ENCODE measurements around the gene MOCS1.
"Not testable (repeated sequence)": the region's sequence is repeated elsewhere in the genome, so short reads cannot be mapped to it uniquely, and the experiment has no call there.

MOCS1 gene

DNA sequence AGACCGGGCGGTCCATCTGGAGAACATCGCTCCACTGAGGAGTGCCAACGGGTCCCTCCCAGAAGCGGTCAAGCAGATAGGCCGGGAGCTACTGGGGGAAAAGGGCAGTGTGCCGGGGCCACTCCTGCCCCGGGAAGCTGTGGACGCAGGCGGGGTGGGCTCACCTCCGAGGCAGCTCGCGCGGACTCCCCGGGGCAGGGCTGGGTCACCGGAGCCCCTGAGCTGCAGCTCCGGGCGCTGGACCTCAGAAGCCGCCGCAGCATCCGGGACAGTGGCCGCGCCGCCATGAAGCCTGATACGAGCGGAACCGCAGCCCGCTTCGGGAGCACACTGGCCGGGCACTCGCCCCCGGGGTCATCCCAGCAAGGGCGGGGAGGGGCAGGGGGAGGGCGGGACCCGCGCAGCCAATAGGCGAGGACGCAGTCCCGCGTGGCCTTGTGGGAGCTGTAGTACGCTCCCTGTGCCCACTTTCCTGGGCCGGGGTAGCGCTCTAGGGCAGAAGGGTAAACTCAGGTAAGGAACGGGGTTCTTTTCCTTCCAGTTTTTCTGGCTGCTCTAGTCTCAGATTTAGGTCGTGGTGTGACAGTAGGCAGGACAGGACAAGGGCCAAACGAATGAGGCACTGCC is at the start of gene MOCS1:
TSS of gene MOCS1 (minus strand) at position 332 of the 627 bp plus-strand sequence. CDS start at position 287, 45 bp downstream.
- DNase-seq (ENCODE audit: low spot score), result peak; percentile 3

DNA sequence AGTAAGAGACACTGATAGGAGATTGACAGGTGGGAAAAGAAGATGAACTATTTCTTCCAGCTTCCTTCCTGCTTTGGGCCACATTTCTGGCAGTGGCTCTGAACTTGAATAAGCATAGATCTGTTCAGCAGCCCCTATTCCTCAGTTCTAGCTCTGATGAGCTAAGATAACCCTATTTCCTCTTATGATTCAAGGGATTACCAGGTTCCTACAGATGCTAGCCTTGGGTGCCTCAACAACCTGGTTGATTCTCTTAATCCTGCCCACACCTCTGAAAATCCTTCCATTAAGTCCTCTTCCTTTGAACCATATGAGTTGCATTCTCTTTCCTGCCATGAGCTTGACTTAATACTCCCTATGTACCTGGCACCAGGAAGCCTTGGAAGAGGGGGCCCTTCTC is 49.8 kb upstream of the MOCS1 start:
- DNase-seq (ENCODE audit: low spot score), result no peak

DNA sequence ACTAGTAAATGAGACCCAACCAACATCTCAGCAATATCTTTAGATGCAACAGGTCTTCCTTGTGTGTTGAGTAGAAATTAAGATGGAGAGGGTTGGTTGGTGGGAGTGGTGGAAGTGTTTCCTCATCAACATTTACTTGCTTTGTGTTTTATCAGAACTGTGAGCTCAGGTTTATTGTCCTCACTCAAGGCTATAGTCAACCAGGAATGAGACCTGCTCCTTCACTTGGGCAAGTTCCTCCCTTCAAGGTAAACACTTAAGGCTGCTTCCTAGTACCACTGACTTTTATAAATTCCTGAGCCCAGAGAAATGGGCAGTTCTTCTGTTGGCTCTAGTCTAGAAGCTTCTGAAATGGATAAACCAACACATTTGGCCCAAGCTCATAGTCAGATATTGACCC is 48.9 kb upstream of the MOCS1 start:
- DNase-seq (ENCODE audit: low spot score), result no peak

DNA sequence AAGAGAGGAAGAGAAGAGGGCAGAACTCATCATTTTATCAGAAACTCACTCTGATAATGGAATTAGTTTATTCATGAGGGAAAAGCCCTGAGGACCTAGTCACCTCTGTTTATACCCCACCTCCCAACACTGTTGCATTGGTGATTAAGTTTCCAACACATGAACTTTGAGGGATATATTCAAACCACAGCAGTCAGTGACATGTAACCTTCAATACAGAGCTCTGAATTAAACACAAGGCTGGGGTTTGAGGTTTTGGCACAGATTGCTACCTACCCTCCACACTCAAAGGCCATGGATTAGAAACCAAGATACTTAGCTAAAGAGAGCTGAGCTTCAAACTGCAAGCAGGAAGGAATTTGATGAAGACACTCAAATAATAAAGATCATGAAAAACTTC is 48.5 kb upstream of the MOCS1 start:
- no peak for DNase-seq (ENCODE audit: low spot score)

DNA sequence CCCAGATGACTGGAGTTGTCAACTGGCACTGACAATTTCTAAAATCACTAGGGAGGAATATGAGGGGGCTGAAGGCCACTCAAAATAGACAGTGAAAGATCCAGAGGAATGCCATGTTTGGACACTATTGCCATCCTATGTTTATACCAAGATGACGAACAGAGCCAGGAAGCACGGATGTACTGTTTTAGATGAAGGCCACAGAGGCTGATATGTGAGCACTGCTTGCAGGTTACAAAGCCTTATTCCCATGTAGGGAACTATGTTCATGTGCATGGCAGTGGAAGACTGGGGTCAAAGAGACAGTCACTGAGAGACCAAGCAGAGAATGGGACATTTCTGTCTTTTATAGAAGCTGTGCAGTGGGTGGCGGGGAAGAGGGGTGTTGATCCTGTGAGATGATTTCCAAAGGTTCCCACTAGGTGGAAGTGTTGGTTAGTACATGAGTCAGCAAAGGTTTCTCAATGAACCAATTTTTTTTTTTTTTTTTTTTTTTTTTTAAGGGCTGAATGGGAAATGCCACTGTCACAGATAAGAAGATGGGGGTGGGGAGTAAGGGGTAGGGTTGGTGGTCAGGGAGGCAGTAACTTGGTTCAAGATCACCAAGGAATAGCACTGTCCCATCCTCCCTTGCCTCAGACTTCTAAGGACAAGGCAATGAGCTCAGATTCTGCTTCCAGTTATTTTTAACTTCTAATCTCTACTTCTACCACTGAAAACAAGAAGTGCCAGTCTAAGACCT is 46.7 kb upstream of the MOCS1 start:
- no peak for DNase-seq (ENCODE audit: low spot score)

DNA sequence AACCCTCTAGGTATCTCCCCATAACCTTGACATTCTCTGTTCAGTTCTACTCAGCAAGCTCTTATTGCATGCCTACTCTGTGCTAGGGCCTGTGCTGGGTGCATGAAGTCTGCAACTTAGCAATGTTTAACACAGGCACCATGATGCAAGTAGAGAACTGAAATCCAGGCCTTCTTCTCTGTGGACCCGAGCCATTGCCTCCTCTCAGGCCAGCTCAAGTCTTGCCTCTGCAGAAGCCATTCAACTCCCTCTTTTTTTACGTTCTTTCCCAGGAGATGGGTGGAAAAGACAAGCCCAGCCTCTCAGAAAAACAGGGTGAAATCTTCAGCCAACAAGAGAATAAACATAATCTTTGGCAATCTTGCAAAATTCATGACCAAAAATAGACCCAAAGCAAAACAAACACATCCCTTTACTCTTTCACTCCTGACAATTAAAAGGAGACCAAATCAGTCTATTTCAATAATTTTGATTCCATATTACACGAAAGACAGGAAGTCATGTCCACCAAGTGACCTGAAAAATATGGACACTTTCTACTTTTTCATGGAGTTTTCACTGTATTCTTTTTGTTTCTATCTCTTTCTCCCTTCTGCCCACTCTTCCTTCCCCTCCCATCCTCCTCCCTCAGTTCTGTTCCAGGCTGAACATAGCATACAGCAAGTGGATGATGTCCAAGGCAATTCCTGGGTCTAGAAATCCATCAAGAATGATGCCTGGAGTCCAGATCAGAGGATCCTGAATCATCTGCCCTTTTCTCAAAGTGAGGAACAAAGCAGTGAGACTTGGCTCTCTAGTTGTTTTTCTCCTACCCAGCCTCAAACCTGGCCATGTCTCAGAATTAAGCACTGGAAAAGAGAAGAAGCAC is 45.4 kb upstream of the MOCS1 start:
- no peak for DNase-seq (ENCODE audit: low spot score)

DNA sequence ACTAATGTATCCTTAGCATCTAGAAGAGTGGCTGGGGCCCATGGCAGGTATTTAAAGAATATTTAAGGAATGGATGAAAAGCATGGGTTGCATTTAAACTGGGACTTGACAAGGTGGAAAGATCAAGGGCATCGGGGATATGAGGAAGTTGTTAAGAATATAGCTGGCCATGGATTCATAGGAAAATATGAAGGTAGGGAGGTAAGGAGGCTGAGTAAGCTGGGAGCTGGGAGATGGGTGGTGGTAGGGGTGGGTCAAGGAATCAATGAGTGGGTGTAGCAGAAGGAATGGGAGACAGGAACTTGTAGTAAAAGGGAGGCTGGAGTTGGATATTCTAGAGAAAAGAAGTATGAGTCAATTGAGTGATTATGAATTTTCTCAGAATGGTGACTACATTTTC is 44.0 kb upstream of the MOCS1 start:
- DNase-seq (ENCODE audit: low spot score), result no peak

DNA sequence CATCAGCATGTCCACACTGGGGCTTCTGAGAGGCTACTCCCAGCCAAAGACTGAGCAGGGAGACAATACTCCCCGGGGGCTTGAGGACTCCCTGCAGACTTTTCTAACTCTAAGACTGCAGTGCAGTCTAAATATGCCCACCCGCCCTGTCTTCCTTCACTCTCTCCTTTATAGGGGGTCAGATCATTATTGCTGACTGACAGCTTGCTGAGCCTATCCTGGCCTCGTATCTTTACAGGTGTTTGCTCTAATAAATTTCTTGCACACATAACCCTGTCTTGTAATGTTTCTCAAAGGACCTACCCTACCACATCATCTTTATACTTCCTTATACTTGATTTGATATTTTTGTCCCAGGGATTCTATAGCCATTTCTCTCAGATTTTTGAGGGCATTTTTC is 39.4 kb upstream of the MOCS1 start:
- no peak for DNase-seq (ENCODE audit: low spot score)

DNA sequence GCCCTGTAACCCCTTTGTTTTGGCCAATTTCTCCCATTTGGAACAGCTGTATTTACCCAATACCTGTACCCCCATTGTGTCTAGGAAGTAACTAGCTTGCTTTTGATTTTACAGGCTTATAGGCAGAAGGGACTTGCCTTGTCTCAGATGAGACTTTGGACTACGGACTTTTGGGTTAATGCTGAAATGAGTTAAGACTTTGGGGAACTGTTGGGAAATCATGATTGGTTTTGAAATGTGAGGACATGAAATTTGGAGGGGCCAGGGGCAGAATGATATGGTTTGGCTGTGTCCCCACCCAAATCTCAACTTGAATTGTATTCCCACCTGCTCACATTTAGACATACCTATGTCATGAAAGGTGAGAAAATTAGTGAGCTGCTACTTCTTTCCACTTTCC is 38.5 kb upstream of the MOCS1 start:
- DNase-seq (ENCODE audit: low spot score), result not testable (repeated sequence)

DNA sequence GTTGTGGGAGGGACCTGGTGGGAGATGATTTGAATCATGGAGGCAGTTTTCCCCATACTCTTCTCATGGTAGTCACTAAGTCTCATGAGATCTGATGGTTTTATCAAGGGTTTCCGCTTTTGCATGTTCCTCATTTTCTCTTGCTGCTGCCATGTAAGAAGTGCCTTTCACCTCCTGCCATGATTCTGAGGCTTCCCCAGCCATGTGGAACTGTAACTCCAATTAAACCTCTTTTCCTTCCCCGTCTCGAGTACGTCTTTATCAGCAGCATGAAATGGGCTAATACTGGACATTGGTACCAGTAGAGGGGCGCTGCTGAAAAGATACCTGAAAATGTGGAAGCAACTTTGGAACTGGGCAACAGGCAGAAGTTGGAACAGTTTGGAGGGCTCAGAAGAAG is 36.9 kb upstream of the MOCS1 start:
- DNase-seq (ENCODE audit: low spot score), result not testable (repeated sequence)

DNA sequence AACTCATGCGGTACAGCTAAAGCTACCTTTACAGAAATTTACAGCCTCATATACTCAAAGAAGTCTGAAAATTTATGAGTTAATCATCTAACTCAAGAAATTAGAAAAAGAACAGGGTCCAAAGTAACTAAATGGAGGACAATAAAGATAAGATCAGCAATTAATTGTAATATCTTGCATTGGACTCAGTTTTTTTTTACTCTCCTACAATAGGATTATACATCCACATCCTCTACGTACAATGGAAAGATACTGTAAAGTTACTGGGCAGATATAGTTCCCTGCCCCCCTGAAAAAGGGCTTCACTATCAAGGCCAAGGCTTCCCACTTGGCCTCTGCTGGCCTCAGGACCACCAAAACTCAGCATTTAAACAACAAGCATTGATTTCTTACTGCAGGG is 31.5 kb upstream of the MOCS1 start:
- no peak for DNase-seq (ENCODE audit: low spot score)

DNA sequence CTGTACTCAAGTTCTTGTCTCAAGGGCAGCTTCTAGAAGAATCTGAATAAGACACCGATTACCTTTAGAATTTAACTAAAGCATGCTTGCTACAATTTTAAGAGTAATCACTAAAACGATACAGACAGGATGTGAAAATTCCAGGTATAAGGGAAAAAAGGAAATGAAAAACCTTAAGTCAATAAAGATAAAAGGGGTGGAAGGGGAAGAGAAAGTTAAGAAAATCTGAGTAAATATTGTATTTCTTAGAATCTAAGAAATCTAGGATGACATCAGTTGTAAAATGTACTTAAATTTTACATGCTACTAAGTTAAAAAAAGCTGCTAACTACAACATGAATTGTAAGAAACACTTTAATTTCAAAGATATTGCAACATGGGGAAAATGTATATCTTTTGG is 30.3 kb upstream of the MOCS1 start:
- DNase-seq (ENCODE audit: low spot score), result no peak

DNA sequence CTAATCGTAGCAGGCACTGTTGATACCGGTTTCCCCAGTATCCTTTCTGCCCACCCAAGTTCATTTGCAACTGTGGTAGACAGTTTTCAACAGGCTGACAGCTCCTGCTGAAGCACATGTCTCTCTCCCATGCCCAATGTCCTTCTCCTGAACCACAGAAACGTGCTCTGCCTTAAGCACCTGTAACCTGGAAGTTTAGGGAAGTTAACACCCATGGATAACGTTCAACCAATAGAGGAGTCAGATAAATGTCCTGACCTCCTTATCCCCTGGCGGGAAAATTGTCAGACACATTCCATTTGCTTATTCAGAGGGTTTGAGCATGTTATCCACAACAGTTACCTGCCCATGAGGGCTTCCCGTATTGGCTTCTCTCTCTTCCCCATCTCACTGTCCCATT is 29.8 kb upstream of the MOCS1 start:
- no peak for DNase-seq (ENCODE audit: low spot score)

DNA sequence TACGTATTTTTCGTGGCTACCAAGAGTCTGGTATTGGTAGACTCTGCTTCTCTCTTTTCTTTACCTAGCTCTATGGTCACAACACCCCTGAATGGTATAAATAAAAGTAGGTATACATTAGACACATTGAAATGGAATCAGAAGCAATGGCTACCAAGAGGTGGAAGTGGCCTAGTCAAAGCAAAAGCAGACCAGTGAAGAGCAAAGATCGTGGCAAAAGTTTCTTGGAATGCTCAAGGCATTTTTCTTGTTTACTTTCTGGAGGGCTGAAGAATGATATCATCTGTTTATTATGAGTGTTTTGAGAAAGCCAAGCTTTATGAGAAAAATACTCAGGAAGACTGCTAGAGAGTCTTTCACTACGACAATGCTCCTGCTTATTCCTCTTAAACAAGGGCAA is 28.6 kb upstream of the MOCS1 start:
- DNase-seq (ENCODE audit: low spot score), result no peak

DNA sequence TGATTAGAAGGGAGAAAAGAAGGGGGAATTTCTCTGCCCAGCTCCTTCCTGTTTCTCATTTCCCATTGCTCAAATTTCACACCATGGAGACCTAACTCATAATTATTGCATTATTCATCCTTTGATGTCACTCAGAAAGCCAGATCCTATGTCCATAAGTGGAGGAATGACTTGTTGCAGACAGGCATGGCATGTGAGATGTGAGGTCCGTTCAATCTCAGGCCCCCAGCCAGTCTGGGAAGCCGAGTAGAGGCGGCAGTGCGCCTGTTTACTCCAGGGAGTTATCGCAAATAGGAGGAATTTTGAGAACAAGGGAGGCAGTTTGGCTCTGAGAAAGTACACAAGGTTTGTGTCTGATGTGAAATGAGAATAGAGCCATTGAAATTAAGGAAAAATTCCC is 26.9 kb upstream of the MOCS1 start:
- DNase-seq (ENCODE audit: low spot score), result no peak

DNA sequence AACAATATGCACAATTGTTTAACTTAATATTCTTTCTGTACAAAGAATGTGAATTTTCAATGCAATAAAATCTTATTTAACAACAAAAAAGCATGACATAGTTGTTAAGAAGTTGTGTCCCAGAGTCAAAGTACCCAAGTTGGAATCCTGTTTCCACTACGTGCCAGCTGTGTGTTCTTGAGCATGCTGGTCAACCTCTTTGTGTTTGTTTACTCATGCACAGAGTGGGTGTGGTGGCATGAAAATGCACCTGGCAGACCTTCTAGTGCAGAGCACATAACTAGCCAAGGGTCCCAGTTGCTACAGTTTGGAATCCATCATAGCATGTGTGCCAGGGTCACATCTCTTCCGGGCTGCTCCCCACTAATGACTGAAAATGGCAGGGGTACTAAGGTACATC is 24.7 kb upstream of the MOCS1 start:
- DNase-seq (ENCODE audit: low spot score), result no peak

DNA sequence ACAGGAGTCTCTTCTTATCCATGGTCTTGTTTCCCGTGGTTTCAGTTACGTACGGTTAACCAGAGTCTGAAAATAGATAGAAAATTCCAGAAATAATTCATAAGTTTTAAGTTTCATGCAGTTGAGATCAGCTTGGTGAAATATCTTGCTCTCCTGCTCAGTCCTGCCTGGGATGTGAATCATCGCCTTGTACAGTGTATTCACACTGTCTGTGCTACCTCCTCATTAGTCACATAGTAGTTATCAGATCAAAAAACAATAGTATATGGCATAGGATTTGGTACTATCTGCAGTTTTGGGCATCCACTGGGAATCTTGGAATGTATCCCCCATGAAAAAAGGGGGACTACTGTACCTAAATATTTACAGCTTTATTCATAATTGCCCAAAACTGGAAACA is 22.7 kb upstream of the MOCS1 start:
- no peak for DNase-seq (ENCODE audit: low spot score)

DNA sequence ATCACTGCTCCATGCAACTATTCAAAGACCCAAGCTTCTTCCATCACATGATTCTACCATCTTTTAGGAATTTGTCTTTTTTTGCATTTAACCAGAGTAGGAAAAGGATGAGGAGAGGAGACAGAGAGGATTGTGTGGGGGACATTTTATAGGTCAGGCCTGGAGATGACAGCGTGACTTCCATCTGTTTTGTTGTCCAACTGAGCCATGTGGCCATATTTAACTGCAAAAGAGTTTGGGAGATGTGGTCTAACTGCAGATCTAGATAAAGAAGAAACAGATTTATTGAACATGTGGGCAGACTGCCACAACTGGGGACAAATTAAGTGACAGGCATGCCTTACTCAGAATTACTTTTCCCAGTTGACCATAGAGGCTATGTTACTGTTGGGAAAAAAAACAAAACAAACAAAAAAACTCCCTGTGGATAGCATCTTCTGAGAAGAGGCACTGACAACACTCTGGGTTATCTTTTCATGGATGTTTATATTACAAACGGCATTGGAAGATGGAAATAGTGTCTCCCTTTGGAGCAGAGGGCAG is 18.9 kb upstream of the MOCS1 start:
- DNase-seq (ENCODE audit: low spot score), result no peak

DNA sequence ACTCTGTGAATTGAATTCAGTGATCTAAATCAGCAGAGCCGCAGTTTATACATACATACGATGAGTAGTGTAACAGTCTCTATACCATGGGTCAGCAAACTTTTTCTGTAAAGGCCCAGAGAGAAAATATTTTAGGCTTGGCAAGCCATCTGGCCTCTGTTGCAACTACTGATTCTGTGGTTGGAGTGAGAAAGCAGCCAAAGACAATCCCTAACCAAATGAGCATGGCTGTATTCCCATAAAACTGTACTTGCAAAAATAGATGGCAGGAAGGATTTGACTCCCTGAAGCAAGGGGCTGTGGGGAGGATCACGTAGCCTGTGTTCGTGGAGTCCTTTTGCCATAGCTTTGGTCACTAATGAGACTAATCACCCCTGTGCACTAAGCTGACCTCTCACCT is 17.9 kb upstream of the MOCS1 start:
- DNase-seq (ENCODE audit: low spot score), result no peak

DNA sequence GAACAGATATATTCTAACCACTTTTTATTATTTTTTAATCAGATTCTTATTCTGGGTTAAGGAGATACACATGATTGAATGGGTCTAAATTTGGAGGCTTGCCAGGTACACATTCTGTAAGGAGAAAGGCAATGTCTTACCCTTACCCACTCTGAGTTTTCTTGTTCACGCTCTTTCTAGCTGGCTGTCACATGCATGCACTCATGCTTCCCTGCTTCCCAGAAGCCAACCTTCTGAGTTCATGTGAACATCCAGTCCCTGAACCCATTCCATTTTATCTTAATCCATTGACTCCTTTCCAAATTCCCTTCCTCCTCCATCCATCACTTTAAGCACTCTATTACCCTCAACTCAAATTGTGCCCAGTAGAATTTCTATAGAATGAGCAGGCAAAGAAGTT is 17.5 kb upstream of the MOCS1 start:
- no peak for DNase-seq (ENCODE audit: low spot score)

DNA sequence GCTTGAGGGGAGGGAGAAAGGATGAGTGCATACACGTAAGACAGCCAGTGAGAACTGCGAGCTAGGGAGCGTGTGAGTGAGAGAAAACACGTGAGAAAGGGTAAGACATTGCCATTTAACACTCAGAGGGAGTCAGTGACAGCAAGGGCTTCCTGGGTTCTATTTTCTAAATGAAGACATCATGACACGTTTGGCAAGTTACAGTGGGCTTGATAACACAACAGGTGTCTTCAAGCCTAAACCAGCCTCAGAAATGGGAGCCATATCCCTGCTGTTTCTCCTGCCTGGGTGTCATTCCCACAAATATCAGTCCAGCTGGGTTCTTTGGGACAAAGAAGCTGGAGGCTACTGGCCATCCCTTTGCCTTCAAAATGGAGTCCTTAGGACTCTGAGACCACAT is 16.9 kb upstream of the MOCS1 start:
- no peak for DNase-seq (ENCODE audit: low spot score)

DNA sequence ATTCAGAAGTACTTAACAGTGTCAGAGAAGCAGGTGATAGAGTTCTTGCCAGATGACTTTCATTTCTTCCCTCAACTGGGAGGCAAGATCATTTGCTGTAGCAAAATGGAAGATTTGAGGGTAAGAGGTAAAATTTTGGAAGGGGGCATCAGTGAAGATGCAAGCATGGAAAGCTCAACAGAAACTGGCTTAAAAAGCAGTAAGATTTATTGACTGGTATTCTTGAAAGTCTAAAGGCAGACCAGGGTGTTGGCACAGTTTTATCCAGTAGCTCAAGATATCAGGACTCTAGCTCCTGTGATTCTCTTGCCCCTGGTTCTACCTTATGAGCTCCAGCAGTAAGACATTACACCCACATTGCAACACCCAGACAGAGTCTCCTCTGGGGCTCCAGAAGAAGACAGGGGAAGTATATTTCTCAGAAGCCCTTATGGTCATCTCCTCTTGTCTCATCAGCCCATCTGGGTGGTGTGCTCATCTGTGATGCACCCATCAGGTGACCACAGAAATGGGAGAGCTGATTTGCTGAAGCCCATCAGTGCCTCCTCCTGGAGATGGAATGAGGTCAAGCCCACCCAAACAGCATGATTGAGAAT is 16.0 kb upstream of the MOCS1 start:
- DNase-seq (ENCODE audit: low spot score), result no peak

All from CD4-positive, alpha-beta T cell treated with Interleukin-15 for 4 hours (primary cell).